Natural killer cell (primary cell): ENCODE data around the gene HOXB4. TPM values are rescaled to one million over a fixed set of nuclear protein-coding genes. Genes with fewer than 3 reads are reported as not detected.
A peak's percentile ranks its signal among the peaks of the same experiment; 100 is the strongest.

Experiments used
- ATAC-seq, 3 donors: fragments of 150-1000 bp in 2 of 3; fragments of 200-7000 bp in 1 of 3; cut with Tn5 transposase; 1 replicate in 1 of 3; 2 replicates in 2 of 3; pipeline ENCODE4 v1.10.0; 2021; ENCODE audit warnings: mild to moderate bottlenecking in 2 of 3, moderate library complexity in 2 of 3
- DNase-seq, 2 donors: peaks; one replicate each; pipeline versions ENCODE4 v3.0.0 to v3.0.0-alpha.2; 2013 to 2021; ENCODE audit warnings: mixed read lengths in 1 of 2
- H3K27ac ChIP-seq: one replicate; pipeline ENCODE4 v1.5.1; 2013; ENCODE audit warnings: mild to moderate bottlenecking, low read length
- H3K27me3 ChIP-seq: one replicate; pipeline ENCODE4 v1.6.1; 2013; ENCODE audit warnings: low read length; ENCODE audit not compliant: control insufficient read depth, insufficient read depth
- H3K36me3 ChIP-seq: one replicate; pipeline ENCODE4 v1.6.1; 2013; ENCODE audit warnings: low read length; ENCODE audit not compliant: control insufficient read depth, insufficient read depth
- H3K4me1 ChIP-seq: one replicate; pipeline ENCODE4 v1.6.1; 2013; ENCODE audit warnings: low read length; ENCODE audit not compliant: control insufficient read depth, insufficient read depth
- H3K4me3 ChIP-seq: one replicate; pipeline ENCODE4 v1.5.1; 2013; ENCODE audit warnings: low read length
- H3K9me3 ChIP-seq: one replicate; pipeline ENCODE4 v1.6.1; 2013; ENCODE audit warnings: low read length; ENCODE audit not compliant: control insufficient read depth, insufficient read depth
- H3K27ac Mint-ChIP-seq, 2 donors: one replicate each; pipeline ENCODE4 v1.8.0; 2022; ENCODE audit warnings: mild to moderate bottlenecking in 2 of 2, mixed read lengths in 2 of 2, moderate library complexity in 1 of 2
- H3K27me3 Mint-ChIP-seq, 2 donors: one replicate each; pipeline ENCODE4 v1.8.0; 2022; ENCODE audit warnings: low read depth in 2 of 2, mixed read lengths in 2 of 2
- H3K36me3 Mint-ChIP-seq: one replicate; pipeline ENCODE4 v1.8.0; 2022; ENCODE audit warnings: mixed read lengths
- H3K4me1 Mint-ChIP-seq, 2 donors: one replicate each; pipeline ENCODE4 v1.8.0; 2022; ENCODE audit warnings: mixed read lengths in 2 of 2
- H3K4me3 Mint-ChIP-seq: one replicate; pipeline ENCODE4 v1.8.0; 2022; ENCODE audit warnings: mild to moderate bottlenecking, moderate library complexity, mixed read lengths
- H3K9me3 Mint-ChIP-seq, 2 donors: one replicate each; pipeline ENCODE4 v1.8.0; 2022; ENCODE audit warnings: mixed read lengths in 2 of 2
- CTCF ChIP-seq: fragments of 200-600 bp; IDR thresholded peaks from one replicate; pipeline ENCODE4 v1.8.0; 2022; ENCODE audit warnings: antibody characterized with exemption
- WGBS: methylation state at CpG from one replicate; pipeline ENCODE4 v1.1.7; 2013; ENCODE audit warnings: missing lambda C conversion rate; ENCODE audit not compliant: insufficient coverage; 5-methylcytosine and 5-hydroxymethylcytosine counted together
- intact Hi-C: fragments of 100-400 bp; cut with micrococcal nuclease; formaldehyde crosslinking; loops from one replicate; pipeline ENCODE4 v1.14.2; 2022
- total RNA-seq, 4 donors: library from RNA; stranded (reverse); fragments of 120-200 nt in 1 of 4; gene quantifications; one replicate each; pipeline versions ENCODE4 v1.2.3 to v1.2.4, GENCODE V29; 2013 to 2022

Gene HOXB4
- total RNA-seq, 3 donors from 2014 or later (not counting 1 experiment from before 2014, with no cell fraction given) = 3.5 to 6.7 (median 5.7) TPM

- H3K4me1 ChIP-seq = peaks cover 49% of the 10 kb centered on the region
- Mint-ChIP-seq H3K36me3 (no peaks in the 10 kb centered on the region), H3K4me3 (peak overlapping the region; percentile 42), H3K27ac (no peak overlapping the region), H3K9me3 (no peaks in the 10 kb centered on the region), H3K4me1 (peaks cover 45 to 49% of the 10 kb centered on the region in 2 donors), H3K27me3 (peaks cover 81 to 87% of the 10 kb centered on the region in 2 donors)
- ATAC-seq (no peak), DNase-seq (no peak)
- WGBS = 94% methylated on average over 20 of the region's 25 CpGs
- H3K27me3 ChIP-seq = peaks cover 72% of the 10 kb centered on the region
- no peaks in the 10 kb centered on the region for H3K36me3 ChIP-seq
- H3K4me3 ChIP-seq = no peak overlapping the region
- no peak overlapping the region for H3K27ac ChIP-seq
- no peak for TF ChIP-seq CTCF
- intact Hi-C loops = no loop called here
- no peaks in the 10 kb centered on the region for H3K9me3 ChIP-seq
These were observed 17.3 kb upstream of the HOXB4 start for GRCh38 chr17:48595278-48595999.

GRCh38 chr17:48594538-48595277, 16.6 kb upstream of the HOXB4 start:
- intact Hi-C loops = loop anchor here (5.0 kb wide), 1 partner anchor 332 kb away; no protein-coding TSS in a partner anchor
- Histone ChIP-seq H3K27me3 (peaks cover 71% of the 10 kb centered on the region), H3K36me3 (no peaks in the 10 kb centered on the region), H3K9me3 (no peaks in the 10 kb centered on the region), H3K4me3 (no peak overlapping the region), H3K4me1 (peaks cover 49% of the 10 kb centered on the region), H3K27ac (no peak overlapping the region)
- Mint-ChIP-seq H3K36me3 (no peaks in the 10 kb centered on the region), H3K4me1 (peaks cover 45 to 55% of the 10 kb centered on the region in 2 donors), H3K27ac (no peak overlapping the region), H3K4me3 (peak overlapping the region; percentile 42), H3K9me3 (no peaks in the 10 kb centered on the region), H3K27me3 (peaks cover 81 to 86% of the 10 kb centered on the region in 2 donors)
- no peak for TF ChIP-seq CTCF
- 87% methylated on average over 25 of the region's 25 CpGs for WGBS
- ATAC-seq = no peak
- no peak for DNase-seq

GRCh38 chr17:48593840-48594537, 15.8 kb upstream of the HOXB4 start:
- ATAC-seq = peak; percentile 74 to 81 (median 75)

More at GRCh38 chr17:48593840-48594537, 15.8 kb upstream of the HOXB4 start:
- Histone ChIP-seq H3K9me3 (no peaks in the 10 kb centered on the region), H3K27me3 (peaks cover 69% of the 10 kb centered on the region), H3K27ac (no peak overlapping the region), H3K4me3 (no peak overlapping the region), H3K36me3 (no peaks in the 10 kb centered on the region), H3K4me1 (peaks cover 49% of the 10 kb centered on the region)
- Mint-ChIP-seq H3K9me3 (no peaks in the 10 kb centered on the region), H3K4me1 (peaks cover 45 to 56% of the 10 kb centered on the region in 2 donors), H3K36me3 (no peaks in the 10 kb centered on the region), H3K27me3 (peaks cover 79 to 87% of the 10 kb centered on the region in 2 donors), H3K27ac (peak overlapping the region in 1 of 2 donors; percentile 48), H3K4me3 (peak overlapping the region; percentile 87)
- intact Hi-C loops = loop anchor here (1.0 to 5.0 kb wide), 2 partner anchors 258 to 332 kb away; no protein-coding TSS in a partner anchor
- DNase-seq = peak; percentile 82 to 90
- WGBS = 20% methylated on average over 36 of the region's 37 CpGs
- peak; percentile 87 for TF ChIP-seq CTCF
